Psoas muscle (tissue), 8 donors: ENCODE measurements around the gene SMAD1. TPM values are rescaled to one million over a fixed set of nuclear protein-coding genes. Genes with fewer than 3 reads are reported as not detected.

ENCODE experiments used
- ATAC-seq, 4 donors: fragments of 200-7000 bp; cut with Tn5 transposase; one replicate each; pipeline ENCODE4 v1.9.1; 2020; ENCODE audit warnings: moderate library complexity in 3 of 4, mild to moderate bottlenecking in 2 of 4
- DNase-seq, 2 donors: peaks; one replicate each; pipeline ENCODE4 v3.0.0-alpha.2; 2020
- H3K27ac ChIP-seq: fragments of 200-600 bp; one replicate; pipeline ENCODE4 v1.8.0; 2022
- H3K27me3 ChIP-seq, 3 donors: fragments of 200-600 bp in 1 of 3; one replicate each; pipeline versions ENCODE4 v1.6.1 to v1.8.0; 2013 to 2022; ENCODE audit warnings: low read length in 2 of 3, mild to moderate bottlenecking in 2 of 3, moderate library complexity in 1 of 3; ENCODE audit not compliant: insufficient read depth in 3 of 3
- H3K36me3 ChIP-seq, 2 donors: fragments of 200-600 bp in 1 of 2; one replicate each; pipeline versions ENCODE4 v1.6.1 to v1.8.0; 2013 to 2022; ENCODE audit warnings: low read depth in 1 of 2, mild to moderate bottlenecking in 1 of 2, moderate library complexity in 1 of 2; ENCODE audit not compliant: insufficient read depth in 1 of 2
- H3K4me1 ChIP-seq: fragments of 200-600 bp; one replicate; pipeline ENCODE4 v1.8.0; 2022
- H3K4me3 ChIP-seq: fragments of 200-600 bp; one replicate; pipeline ENCODE4 v1.8.0; 2022; ENCODE audit warnings: mild to moderate bottlenecking
- H3K9me3 ChIP-seq: fragments of 200-600 bp; one replicate; pipeline ENCODE4 v1.8.0; 2022
- CTCF ChIP-seq: fragments of 200-600 bp; IDR thresholded peaks from one replicate; pipeline ENCODE4 v1.8.0; 2022; ENCODE audit warnings: antibody characterized with exemption
- WGBS, 3 donors: extraction: QIAGEN DNeasy Blood & Tissue Kit; methylation state at CpG; one replicate each; pipeline versions ENCODE4 v1.1.6 to v1.1.7; 2013; 5-methylcytosine and 5-hydroxymethylcytosine counted together
- intact Hi-C, 2 donors: fragments of 100-400 bp; cut with DNase I; formaldehyde crosslinking; loops; one replicate each; pipeline versions ENCODE4 v1.11.0 to v1.14.2; 2022
- polyA plus RNA-seq, 3 donors: library from polyadenylated mRNA; stranded (reverse); fragments of 200-250 nt; gene quantifications; one replicate each; pipeline ENCODE4 v1.2.3, GENCODE V29; 2013
- total RNA-seq, 4 donors: library from RNA; stranded (reverse); fragmentation: NEBNext Ultra II Directional in 2 of 4; extraction: Animal tissue kit (Norgen Biotek cat#: 25700) in 2 of 4; gene quantifications; one replicate each; pipeline versions ENCODE4 v1.2.1 to v1.2.4, GENCODE V29; 2021 to 2023
- donor health status: healthy with polysubstance abuse.
- donor health status: DM: no; HTN: no; CAD: no; lungs with moderate emphysema.
- donor health status: Bipolar disorder and iron deficiency.
- donor health status: healthy.
- donor health status: DM: yes; HTN: yes; CAD: no.
- donor health status: DM: no; HTN: no; CAD: no.
- donor health status: DM: no; HTN: no; CAD: no.
- donor health status: DM: yes; HTN: yes; CAD: no.

The SMAD1 gene
- total and polyA plus RNA-seq, 7 donors: 5.0 to 30.6 (median 17.2) TPM

GRCh38 chr4:145511913-145512522 is 30.4 kb downstream of the SMAD1 start:
- no peak overlapping the region for H3K27ac ChIP-seq
- H3K27me3 ChIP-seq: no peaks in the 10 kb centered on the region
- H3K36me3 ChIP-seq: peaks cover 0 to 5% of the 10 kb centered on the region in 2 donors
- ATAC-seq (no peak), DNase-seq (no peak)
- peaks cover 17% of the 10 kb centered on the region for H3K9me3 ChIP-seq
- intact Hi-C loops: no loop called here
- TF ChIP-seq CTCF: no peak
- WGBS, 3 donors: 78 to 83% (median 78%) methylated on average over 2 of the region's 2 CpGs
- H3K4me1 ChIP-seq: peaks cover 33% of the 10 kb centered on the region
- no peak overlapping the region for H3K4me3 ChIP-seq

DNA sequence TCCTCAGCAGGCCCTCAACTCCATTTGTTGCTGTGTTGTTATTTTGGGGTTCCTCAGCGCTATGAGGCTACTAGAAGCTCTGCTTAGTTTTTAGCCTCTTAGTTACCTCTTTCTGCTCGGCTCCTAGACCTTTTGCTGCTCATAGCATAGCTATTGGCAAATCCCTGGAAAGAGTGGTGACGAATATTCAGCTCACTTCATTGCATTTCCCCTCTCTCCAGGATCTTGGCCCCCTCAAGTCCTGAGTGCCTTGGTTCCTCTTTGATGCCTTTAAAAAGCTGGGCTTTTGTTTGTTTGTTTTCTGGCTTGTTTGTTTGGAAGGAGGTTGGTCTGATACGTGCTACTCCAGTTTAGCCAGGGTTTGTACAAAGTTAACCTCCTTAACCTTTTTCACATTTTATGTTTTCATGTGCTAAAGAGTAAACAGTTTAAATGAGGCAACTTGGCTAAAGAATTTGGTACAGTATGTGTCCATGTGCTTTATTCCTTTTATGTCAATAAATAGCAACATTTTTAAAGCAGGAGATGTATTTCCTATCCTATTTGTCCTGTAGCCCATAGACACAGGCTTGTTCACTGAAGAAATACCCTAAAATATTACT is 31.5 kb downstream of the SMAD1 start:
- ATAC-seq: no peak
- H3K9me3 ChIP-seq: peaks cover 17% of the 10 kb centered on the region
- H3K4me1 ChIP-seq: peaks cover 22% of the 10 kb centered on the region
- no peak overlapping the region for H3K27ac ChIP-seq
- intact Hi-C loops: no loop called here
- no peaks in the 10 kb centered on the region for H3K27me3 ChIP-seq
- peaks cover 0 to 6% of the 10 kb centered on the region in 2 donors for H3K36me3 ChIP-seq
- no peak for TF ChIP-seq CTCF
- H3K4me3 ChIP-seq: no peak overlapping the region
- 77 to 86% (median 86%) methylated on average over 4 of the region's 4 CpGs for WGBS, 3 donors
- no peak for DNase-seq

GRCh38 chr4:145520172-145520571 is 38.5 kb downstream of the SMAD1 start:
- Histone ChIP-seq H3K27ac (no peak overlapping the region), H3K4me1 (peaks cover 24% of the 10 kb centered on the region), H3K36me3 (peaks cover 0 to 6% of the 10 kb centered on the region in 2 donors), H3K9me3 (no peaks in the 10 kb centered on the region), H3K4me3 (no peak overlapping the region), H3K27me3 (no peaks in the 10 kb centered on the region)
- intact Hi-C loops: no loop called here
- DNase-seq (no peak), ATAC-seq (no peak)
- no peak for TF ChIP-seq CTCF
- WGBS, 3 donors: 68 to 97% (median 68%) methylated on average over 1 of the region's 1 CpG

DNA sequence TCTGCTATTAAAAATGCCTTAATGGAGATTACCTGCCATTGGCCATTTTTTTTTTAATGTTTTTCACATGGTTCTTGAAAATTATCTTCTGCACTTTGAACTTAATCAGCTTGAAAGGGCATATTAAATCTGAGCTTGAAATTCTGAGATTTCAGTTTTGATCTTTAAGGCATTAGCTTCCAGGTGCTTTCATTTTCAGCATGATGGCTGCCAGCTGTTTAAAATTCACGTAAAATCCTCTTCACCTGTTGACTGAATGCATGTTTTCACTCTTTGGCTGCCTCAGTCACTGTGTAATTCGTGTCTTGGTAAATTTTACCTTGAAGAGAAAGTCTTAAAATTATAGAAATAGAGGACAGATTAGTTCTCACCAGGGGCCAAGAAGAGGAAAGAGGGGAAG is 39.6 kb downstream of the SMAD1 start:
- DNase-seq (no peak), ATAC-seq (no peak)
- TF ChIP-seq CTCF: no peak
- no peaks in the 10 kb centered on the region for H3K9me3 ChIP-seq
- no peak overlapping the region for H3K4me3 ChIP-seq
- intact Hi-C loops: no loop called here
- no peaks in the 10 kb centered on the region for H3K27me3 ChIP-seq
- H3K27ac ChIP-seq: no peak overlapping the region
- WGBS, 3 donors: 53 to 84% (median 67%) methylated on average over 2 of the region's 2 CpGs
- peaks cover 0 to 6% of the 10 kb centered on the region in 2 donors for H3K36me3 ChIP-seq
- peaks cover 20% of the 10 kb centered on the region for H3K4me1 ChIP-seq
